PC-3 (cell line): ENCODE measurements around the gene RGMB. TPM values are rescaled to one million over a fixed set of nuclear protein-coding genes. Genes with fewer than 3 reads are reported as not detected.
A peak's percentile ranks its signal among the peaks of the same experiment; 100 is the strongest.

Experiments used
- ATAC-seq: fragments of 200-7000 bp; cut with Tn5 transposase; 2 replicates; pipeline ENCODE4 v1.9.1; 2020; ENCODE audit warnings: mild to moderate bottlenecking, moderate library complexity
- BruUV-seq: library from RNA; stranded (reverse); fragments of 400-500 nt; replicated peaks from 2 replicates; lab custom pipeline; 2021; lab: Mats Ljungman, UMichigan
- CTCF ChIA-PET: fragments of 300-600 bp; sonication (Branson Sonifier 250); formaldehyde crosslinking; loops from one replicate; lab custom pipeline; 2022; ENCODE audit warnings: antibody characterized with exemption; lab: Charles Lee
- POLR2A ChIA-PET: fragments of 300-600 bp; sonication (Branson Sonifier 250); formaldehyde crosslinking; loops from one replicate; lab custom pipeline; 2022; ENCODE audit warnings: antibody characterized with exemption; ENCODE audit not compliant: unreplicated experiment; lab: Charles Lee
- DNase-seq: peaks from one replicate; pipeline ENCODE4 v3.0.0-alpha.2; 2015
- H2AFZ ChIP-seq: fragments of 300-600 bp; sonication (generic); 2 replicates; pipeline ENCODE4 v1.6.0; 2016; ENCODE audit warnings: antibody characterized with exemption, low read length
- H3F3A ChIP-seq: fragments of 300-600 bp; sonication (generic); one replicate; pipeline ENCODE4 v1.6.0; 2017; ENCODE audit warnings: antibody characterized with exemption, low read length, control low read depth, mild to moderate bottlenecking; ENCODE audit not compliant: unreplicated experiment
- H3K27ac ChIP-seq: fragments of 300-600 bp; sonication (generic); 2 replicates; pipeline ENCODE4 v1.5.1; 2016; ENCODE audit warnings: mild to moderate bottlenecking, low read length
- H3K27me3 ChIP-seq: fragments of 300-600 bp; sonication (generic); 2 replicates; pipeline ENCODE4 v1.6.1; 2016; ENCODE audit warnings: low read length, mixed read lengths
- H3K36me3 ChIP-seq: fragments of 300-600 bp; sonication (generic); 2 replicates; pipeline ENCODE4 v1.6.1; 2016; ENCODE audit warnings: low read depth, mixed run types, low read length, mixed read lengths
- H3K4me1 ChIP-seq: fragments of 300-600 bp; sonication (generic); 2 replicates; pipeline ENCODE4 v1.5.1; 2016; ENCODE audit warnings: low read length; ENCODE audit not compliant: insufficient read depth
- H3K4me2 ChIP-seq: fragments of 300-600 bp; sonication (generic); 2 replicates; pipeline ENCODE4 v1.6.0; 2016; ENCODE audit warnings: low read length
- H3K4me3 ChIP-seq: fragments of 300-600 bp; sonication (generic); 2 replicates; pipeline ENCODE4 v1.5.1; 2016; ENCODE audit warnings: mild to moderate bottlenecking, low read length, mixed read lengths
- H3K79me2 ChIP-seq: fragments of 300-600 bp; sonication (generic); 2 replicates; pipeline ENCODE4 v1.6.1; 2017; ENCODE audit warnings: low read length, mixed read lengths
- H3K9ac ChIP-seq: fragments of 300-600 bp; sonication (generic); 2 replicates; pipeline ENCODE4 v1.6.0; 2016; ENCODE audit warnings: mild to moderate bottlenecking, low read length
- H3K9me2 ChIP-seq: fragments of 300-600 bp; sonication (generic); replicated peaks from 2 replicates; pipeline ENCODE4 v1.6.1; 2016; ENCODE audit warnings: mixed run types, low read length, mixed read lengths
- H3K9me3 ChIP-seq: fragments of 300-600 bp; sonication (generic); 2 replicates; pipeline ENCODE4 v1.6.1; 2016; ENCODE audit warnings: low read length, mixed read lengths
- H4K20me1 ChIP-seq: fragments of 300-600 bp; sonication (generic); 2 replicates; pipeline ENCODE4 v1.6.1; 2016; ENCODE audit warnings: low read length, mixed read lengths
- CTCF ChIP-seq: fragments of 300-600 bp; sonication (generic); conservative IDR thresholded peaks from 2 replicates; pipeline ENCODE4 v1.5.1; 2017; ENCODE audit warnings: antibody characterized with exemption, low read depth, mild to moderate bottlenecking, low read length
- EZH2 ChIP-seq: fragments of 300-600 bp; sonication (generic); IDR thresholded peaks from one replicate; pipeline ENCODE4 v1.6.1; 2017; ENCODE audit warnings: antibody characterized with exemption, mild to moderate bottlenecking, low read length; ENCODE audit not compliant: unreplicated experiment
- EZH2phosphoT487 ChIP-seq: fragments of 300-600 bp; sonication (generic); IDR thresholded peaks from 2 replicates; pipeline ENCODE4 v1.6.1; 2018; ENCODE audit warnings: mild to moderate bottlenecking, antibody characterized with exemption, low read length, borderline replicate concordance
- intact Hi-C: fragments of 100-400 bp; cut with micrococcal nuclease; formaldehyde crosslinking; loops from 2 replicates; pipeline ENCODE4 v1.9.0; 2023
- total RNA-seq: library from RNA; depleted of rRNA; stranded (reverse); fragments of >200 nt; gene quantifications from 2 replicates; pipeline ENCODE4 v1.2.3, GENCODE V29; 2014

Gene RGMB
- total RNA-seq, 1 experiment from 2014 or later: 31.1 TPM

- peak overlapping the region; percentile 89 for H3K4me3 ChIP-seq
- peaks cover 27% of the 10 kb centered on the region for H3K79me2 ChIP-seq
- POLR2A ChIA-PET: interaction anchor here (0.5 to 0.6 kb wide), 2 partner anchors 17 to 27 kb away, joined by 3 to 4 read pairs; no protein-coding TSS in a partner anchor
- H3K9ac ChIP-seq: peak overlapping the region; percentile 44
- no peaks in the 10 kb centered on the region for H3K9me3 ChIP-seq
- H3K27ac ChIP-seq: no peak overlapping the region
- intact Hi-C loops: loop anchor here (5.0 kb wide), 1 partner anchor 137 kb away; no protein-coding TSS in a partner anchor
- CTCF ChIA-PET: interaction anchor here (0.5 to 4.3 kb wide), 9 partner anchors 11 to 408 kb away, joined by 3 to 37 read pairs (median 6); no protein-coding TSS in a partner anchor
- H3K4me1 ChIP-seq: peaks cover 13% of the 10 kb centered on the region
- H3K36me3 ChIP-seq: no peaks in the 10 kb centered on the region
- TF ChIP-seq CTCF (peak; percentile 79; the same call in 1 of the 2 replicates), EZH2phosphoT487 (no peak), EZH2 (no peak)
- no peaks in the 10 kb centered on the region for H3F3A ChIP-seq
- H2AFZ ChIP-seq: peak overlapping the region; percentile 86
- BruUV-seq: no TSS peak
- ATAC-seq: no peak
- H3K9me2 ChIP-seq: no peaks in the 10 kb centered on the region
- peaks cover under 1% of the 10 kb centered on the region; the same call in 1 of the 2 replicates for H4K20me1 ChIP-seq
- peak overlapping the region; percentile 90 for H3K4me2 ChIP-seq
- DNase-seq: peak; percentile 46
- H3K27me3 ChIP-seq: no peaks in the 10 kb centered on the region
Measured at GRCh38 chr5:98769210-98769958, 4.1 kb upstream of the RGMB start.

- intact Hi-C loops: loop anchor here (2.0 to 10.0 kb wide), 10 partner anchors 138 to 1545 kb away; no protein-coding TSS in a partner anchor
- BruUV-seq: no TSS peak
- no peak overlapping the region for H3K27ac ChIP-seq
Measured at GRCh38 chr5:98769959-98770208, 3.6 kb upstream of the RGMB start.

More at GRCh38 chr5:98769959-98770208, 3.6 kb upstream of the RGMB start:
- POLR2A ChIA-PET: interaction anchor here (0.5 kb wide), 1 partner anchor 16 kb away, joined by 3 read pairs; no protein-coding TSS in a partner anchor
- no peaks in the 10 kb centered on the region for H3F3A ChIP-seq
- DNase-seq: no peak
- peak overlapping the region; percentile 86 for H2AFZ ChIP-seq
- H3K9ac ChIP-seq: peak overlapping the region; percentile 44
- TF ChIP-seq EZH2phosphoT487: no peak
- no peak for TF ChIP-seq EZH2
- no peak for TF ChIP-seq CTCF
- H3K4me3 ChIP-seq: peak overlapping the region; percentile 89
- no peaks in the 10 kb centered on the region for H3K9me2 ChIP-seq
- no peak for ATAC-seq
- peaks cover 5% of the 10 kb centered on the region for H4K20me1 ChIP-seq
- peaks cover 32% of the 10 kb centered on the region for H3K79me2 ChIP-seq
- CTCF ChIA-PET: interaction anchor here (0.5 to 4.3 kb wide), 4 partner anchors 11 to 408 kb away, joined by 3 to 37 read pairs (median 4); no protein-coding TSS in a partner anchor
- no peaks in the 10 kb centered on the region for H3K9me3 ChIP-seq
- peaks cover 13% of the 10 kb centered on the region for H3K4me1 ChIP-seq
- no peaks in the 10 kb centered on the region for H3K36me3 ChIP-seq
- no peaks in the 10 kb centered on the region for H3K27me3 ChIP-seq
- H3K4me2 ChIP-seq: peak overlapping the region; percentile 90
